GM13976 (cell line): ENCODE measurements around the gene PRDM5.

Experiments
- DNase-seq: peaks from one replicate; pipeline ENCODE4 v3.0.0; 2012; ENCODE audit warnings: low spot score
- CTCF ChIP-seq: IDR thresholded peaks from 2 replicates; pipeline ENCODE4 v1.5.1; 2012; ENCODE audit warnings: borderline replicate concordance, mild to moderate bottlenecking; ENCODE audit not compliant: insufficient read depth; ENCODE audit errors: extremely low read depth, missing control alignments, control extremely low read depth
- in situ Hi-C: fragments of 300-500 bp; cut with MboI; formaldehyde crosslinking; loops from one replicate; pipeline ENCODE4 v1.12.0; 2022; ENCODE audit warnings: low sequenced_read_pairs, mixed read lengths, inconsistent platforms; ENCODE audit not compliant: unreplicated experiment

PRDM5 gene

DNA sequence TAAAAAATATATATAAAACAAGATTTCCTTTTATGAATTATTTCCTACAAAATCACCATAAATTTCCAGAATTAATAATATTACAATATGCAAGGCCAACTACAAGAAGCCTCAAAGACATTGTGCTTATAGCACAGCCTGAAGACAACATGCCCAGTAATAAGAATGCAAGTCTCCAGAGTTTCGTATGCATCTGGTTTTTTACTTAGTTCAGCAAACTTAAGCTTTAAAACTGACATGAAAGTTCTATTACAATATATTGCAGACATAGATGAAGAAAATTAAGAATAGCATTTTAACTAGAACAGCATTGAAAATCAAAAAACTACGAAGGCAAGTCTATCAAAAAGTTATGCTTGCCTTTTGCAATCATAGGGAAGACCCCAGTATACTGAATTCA lies 107.6 kb downstream of the PRDM5 start:
- DNase-seq, result no peak
- in situ Hi-C loops, result no loop called here
- no peak for TF ChIP-seq CTCF

GRCh38 chr4:120812216-120812615 lies 110.3 kb downstream of the PRDM5 start:
- in situ Hi-C loops, result no loop called here
- no peak for TF ChIP-seq CTCF
- DNase-seq, result no peak

DNA sequence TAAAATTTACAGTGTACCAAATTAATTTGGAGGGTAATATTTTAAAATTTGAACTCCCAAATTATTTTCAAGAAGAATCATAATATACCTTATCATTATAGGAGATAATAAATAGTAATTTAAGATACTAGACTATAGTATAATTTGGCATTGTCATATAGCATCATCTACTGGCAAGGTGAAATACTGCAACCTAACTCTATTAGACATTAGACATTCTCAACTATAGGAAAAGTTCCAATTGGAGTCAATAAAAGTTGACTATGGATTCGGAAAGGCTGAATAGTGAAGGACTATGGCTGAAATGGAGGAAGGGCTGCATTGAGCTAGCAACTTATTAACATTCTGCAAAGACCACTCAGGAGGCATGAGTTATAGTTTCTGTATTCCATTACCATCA lies 113.0 kb downstream of the PRDM5 start:
- no peak for TF ChIP-seq CTCF
- in situ Hi-C loops, result no loop called here
- no peak for DNase-seq

GRCh38 chr4:120808475-120809141 lies 113.9 kb downstream of the PRDM5 start:
- no peak for DNase-seq
- TF ChIP-seq CTCF, result no peak
- in situ Hi-C loops, result no loop called here

DNA sequence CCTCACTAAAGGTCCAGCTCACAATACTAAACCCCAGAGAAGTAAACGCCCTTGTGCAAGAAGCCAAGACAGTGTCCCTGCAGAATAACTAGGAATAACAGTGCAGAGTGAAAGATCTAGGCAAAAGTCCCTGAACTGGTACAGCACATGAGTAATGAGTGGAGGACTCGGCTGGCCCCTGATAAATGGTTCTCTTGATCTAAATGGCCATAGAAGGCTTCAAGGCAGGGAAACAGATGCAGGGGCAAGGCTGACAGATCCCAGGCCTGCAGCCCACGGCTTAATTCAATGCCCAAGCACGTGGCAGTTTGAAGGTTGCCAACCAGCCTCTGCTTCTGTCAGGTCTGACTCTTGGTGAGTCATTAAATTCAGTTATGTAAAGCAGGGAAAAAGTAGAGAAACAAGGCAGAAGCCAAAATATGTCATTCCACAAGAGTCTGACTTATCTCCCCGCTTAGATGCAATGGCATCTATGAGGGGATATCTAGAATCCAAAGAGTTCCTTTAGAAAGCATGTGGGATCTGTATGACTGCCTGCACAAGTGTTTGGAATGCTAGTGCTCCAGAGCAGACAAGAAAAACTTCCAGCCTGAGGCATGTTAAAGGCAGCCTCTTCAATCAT lies 121.3 kb downstream of the PRDM5 start:
- in situ Hi-C loops, result no loop called here
- DNase-seq, result no peak
- no peak for TF ChIP-seq CTCF

DNA sequence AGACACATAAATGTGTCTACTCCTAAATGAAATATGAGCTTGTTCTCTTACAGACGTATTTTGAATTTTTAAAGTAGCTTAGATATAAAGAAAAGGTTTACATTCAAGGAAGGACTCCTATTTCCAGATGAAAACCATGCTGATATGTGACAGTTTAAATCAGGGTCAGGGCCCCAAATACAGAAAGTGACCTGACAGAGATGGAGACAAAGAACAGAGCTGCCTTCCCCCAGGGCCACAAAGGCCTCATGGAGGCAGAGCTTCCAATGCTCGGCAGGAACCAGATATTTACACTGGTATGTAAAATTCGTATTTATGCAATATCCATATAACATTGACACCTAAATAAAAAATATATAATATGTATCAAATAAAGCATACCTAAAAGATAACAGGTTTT lies 124.0 kb downstream of the PRDM5 start:
- DNase-seq, result no peak
- in situ Hi-C loops, result no loop called here
- no peak for TF ChIP-seq CTCF
